HepG2 (cell line): ENCODE data around the gene SFMBT1. TPM values are rescaled to one million over a fixed set of nuclear protein-coding genes. Genes with fewer than 3 reads are reported as not detected.

ENCODE experiments used
- LCORL ChIP-seq, 2 experiments: fragments of 450-650 bp in 1 of 2; sonication (generic) in 1 of 2; formaldehyde crosslinking in 1 of 2; IDR thresholded peaks; 2 replicates each; pipeline versions ENCODE4 v1.5.0 to v1.6.1; 2017 to 2020; ENCODE audit warnings: antibody characterized with exemption in 1 of 2, missing genetic modification reagents in 1 of 2
- LRRFIP1 ChIP-seq: sonication (generic); formaldehyde crosslinking; conservative IDR thresholded peaks from 2 replicates; pipeline ENCODE4 v1.4.0; 2020; ENCODE audit warnings: missing genetic modification reagents
- ZNF333 ChIP-seq: sonication (generic); formaldehyde crosslinking; IDR thresholded peaks from 2 replicates; pipeline ENCODE4 v1.4.0; 2020; ENCODE audit warnings: mild to moderate bottlenecking, missing genetic modification reagents, borderline replicate concordance
- polyA plus RNA-seq, 8 experiments: library from polyadenylated mRNA; depleted of rRNA in 3 of 8; stranded (reverse) in 7 of 8; unstranded in 1 of 8; fragments of >200 nt; fragmentation: Illumina TruSeq in 4 of 8; extraction: Trizol in 4 of 8; gene quantifications; 2 replicates each; pipeline versions ENCODE4 v1.2.1 to v1.2.3, GENCODE V29; 2011 to 2016; ENCODE audit warnings: low read depth in 4 of 8, missing spikeins in 1 of 8, mixed read lengths in 1 of 8; ENCODE audit not compliant: insufficient read depth in 1 of 8
- total RNA-seq, 5 experiments: library from RNA; depleted of rRNA; stranded (reverse); fragments of >200 nt; fragmentation: Illumina TruSeq; extraction: Trizol; gene quantifications; 2 replicates each; pipeline ENCODE4 v1.2.3, GENCODE V29; 2016; ENCODE audit warnings: low read depth in 1 of 5
- TF ChIP-seq, protein P1 (sequence below): sonication (generic); formaldehyde crosslinking; IDR thresholded peaks from 2 replicates; pipeline ENCODE4 v1.5.1; 2020; ENCODE audit warnings: missing genetic modification reagents, mild to moderate bottlenecking, borderline replicate concordance
- TF ChIP-seq, protein P2 (sequence below): sonication (generic); formaldehyde crosslinking; IDR thresholded peaks from 2 replicates; pipeline ENCODE4; 2020; ENCODE audit warnings: missing genetic modification reagents, mild to moderate bottlenecking, borderline replicate concordance

The SFMBT1 gene
- total and polyA plus RNA-seq, 2 of the 13 experiments (the other 11 are each of a cell fraction or from before 2014, with no cell fraction given) = 3.8 to 12.8 TPM

GRCh38 chr3:52871761-52872160, 174.1 kb downstream of the SFMBT1 start (continued):
- TF ChIP-seq, protein P1, sequence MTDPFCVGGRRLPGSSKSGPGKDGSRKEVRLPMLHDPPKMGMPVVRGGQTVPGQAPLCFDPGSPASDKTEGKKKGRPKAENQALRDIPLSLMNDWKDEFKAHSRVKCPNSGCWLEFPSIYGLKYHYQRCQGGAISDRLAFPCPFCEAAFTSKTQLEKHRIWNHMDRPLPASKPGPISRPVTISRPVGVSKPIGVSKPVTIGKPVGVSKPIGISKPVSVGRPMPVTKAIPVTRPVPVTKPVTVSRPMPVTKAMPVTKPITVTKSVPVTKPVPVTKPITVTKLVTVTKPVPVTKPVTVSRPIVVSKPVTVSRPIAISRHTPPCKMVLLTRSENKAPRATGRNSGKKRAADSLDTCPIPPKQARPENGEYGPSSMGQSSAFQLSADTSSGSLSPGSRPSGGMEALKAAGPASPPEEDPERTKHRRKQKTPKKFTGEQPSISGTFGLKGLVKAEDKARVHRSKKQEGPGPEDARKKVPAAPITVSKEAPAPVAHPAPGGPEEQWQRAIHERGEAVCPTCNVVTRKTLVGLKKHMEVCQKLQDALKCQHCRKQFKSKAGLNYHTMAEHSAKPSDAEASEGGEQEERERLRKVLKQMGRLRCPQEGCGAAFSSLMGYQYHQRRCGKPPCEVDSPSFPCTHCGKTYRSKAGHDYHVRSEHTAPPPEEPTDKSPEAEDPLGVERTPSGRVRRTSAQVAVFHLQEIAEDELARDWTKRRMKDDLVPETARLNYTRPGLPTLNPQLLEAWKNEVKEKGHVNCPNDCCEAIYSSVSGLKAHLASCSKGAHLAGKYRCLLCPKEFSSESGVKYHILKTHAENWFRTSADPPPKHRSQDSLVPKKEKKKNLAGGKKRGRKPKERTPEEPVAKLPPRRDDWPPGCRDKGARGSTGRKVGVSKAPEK = no peak
- TF ChIP-seq LCORL (IDR thresholded peaks at IDR 0.05) = no peak
- no peak for TF ChIP-seq LCORL (CRISPR knock-in tag; IDR thresholded peaks at IDR 0.05)
- TF ChIP-seq ZNF333 (CRISPR knock-in tag) = no peak
- TF ChIP-seq, protein P2, sequence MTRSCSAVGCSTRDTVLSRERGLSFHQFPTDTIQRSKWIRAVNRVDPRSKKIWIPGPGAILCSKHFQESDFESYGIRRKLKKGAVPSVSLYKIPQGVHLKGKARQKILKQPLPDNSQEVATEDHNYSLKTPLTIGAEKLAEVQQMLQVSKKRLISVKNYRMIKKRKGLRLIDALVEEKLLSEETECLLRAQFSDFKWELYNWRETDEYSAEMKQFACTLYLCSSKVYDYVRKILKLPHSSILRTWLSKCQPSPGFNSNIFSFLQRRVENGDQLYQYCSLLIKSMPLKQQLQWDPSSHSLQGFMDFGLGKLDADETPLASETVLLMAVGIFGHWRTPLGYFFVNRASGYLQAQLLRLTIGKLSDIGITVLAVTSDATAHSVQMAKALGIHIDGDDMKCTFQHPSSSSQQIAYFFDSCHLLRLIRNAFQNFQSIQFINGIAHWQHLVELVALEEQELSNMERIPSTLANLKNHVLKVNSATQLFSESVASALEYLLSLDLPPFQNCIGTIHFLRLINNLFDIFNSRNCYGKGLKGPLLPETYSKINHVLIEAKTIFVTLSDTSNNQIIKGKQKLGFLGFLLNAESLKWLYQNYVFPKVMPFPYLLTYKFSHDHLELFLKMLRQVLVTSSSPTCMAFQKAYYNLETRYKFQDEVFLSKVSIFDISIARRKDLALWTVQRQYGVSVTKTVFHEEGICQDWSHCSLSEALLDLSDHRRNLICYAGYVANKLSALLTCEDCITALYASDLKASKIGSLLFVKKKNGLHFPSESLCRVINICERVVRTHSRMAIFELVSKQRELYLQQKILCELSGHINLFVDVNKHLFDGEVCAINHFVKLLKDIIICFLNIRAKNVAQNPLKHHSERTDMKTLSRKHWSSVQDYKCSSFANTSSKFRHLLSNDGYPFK (CRISPR knock-in tag) = no peak
- TF ChIP-seq LRRFIP1 (CRISPR knock-in tag) = no peak
